Calu3 (cell line): ENCODE data around the gene CCDC180. TPM values are rescaled to one million over a fixed set of nuclear protein-coding genes. Genes with fewer than 3 reads are reported as not detected.

ENCODE experiments used
- BruUV-seq: library from RNA; stranded (reverse); fragments of 400-500 nt; replicated peaks from 2 replicates; lab custom pipeline; 2021; lab: Mats Ljungman, UMichigan
- CTCF ChIA-PET: fragments of 300-600 bp; sonication (Branson Sonifier 250); formaldehyde crosslinking; loops from one replicate; lab custom pipeline; 2022; ENCODE audit warnings: antibody characterized with exemption; lab: Charles Lee
- DNase-seq: peaks from one replicate; pipeline ENCODE4 v3.0.0; 2022
- H3K27ac Mint-ChIP-seq: one replicate; pipeline ENCODE4 v1.8.0; 2022; ENCODE audit warnings: mixed read lengths; ENCODE audit not compliant: unreplicated experiment
- H3K27me3 Mint-ChIP-seq: one replicate; pipeline ENCODE4 v1.8.0; 2022; ENCODE audit warnings: mixed read lengths; ENCODE audit not compliant: unreplicated experiment
- H3K36me3 Mint-ChIP-seq: one replicate; pipeline ENCODE4 v1.8.0; 2022; ENCODE audit warnings: mild to moderate bottlenecking, moderate library complexity, mixed read lengths; ENCODE audit not compliant: insufficient read depth, unreplicated experiment
- H3K4me1 Mint-ChIP-seq: one replicate; pipeline ENCODE4 v1.8.0; 2022; ENCODE audit warnings: mild to moderate bottlenecking, low read depth, mixed read lengths; ENCODE audit not compliant: unreplicated experiment
- H3K4me3 Mint-ChIP-seq: one replicate; pipeline ENCODE4 v1.8.0; 2022; ENCODE audit warnings: mild to moderate bottlenecking, low read depth, moderate library complexity, mixed read lengths; ENCODE audit not compliant: unreplicated experiment
- H3K9me3 Mint-ChIP-seq: one replicate; pipeline ENCODE4 v1.8.0; 2022; ENCODE audit warnings: low read depth, mixed read lengths; ENCODE audit not compliant: unreplicated experiment
- intact Hi-C: fragments of 100-400 bp; cut with micrococcal nuclease; formaldehyde crosslinking; loops from one replicate; pipeline ENCODE4 v1.10.0; 2022; ENCODE audit not compliant: unreplicated experiment
- total RNA-seq: library from RNA; stranded (reverse); gene quantifications from 2 replicates; pipeline ENCODE4 v1.2.3, GENCODE V29; 2022
- TF ChIP-seq, protein P1 (sequence below): fragments of 200-600 bp; IDR thresholded peaks from one replicate; pipeline ENCODE4 v1.8.0; 2022; ENCODE audit warnings: antibody characterized with exemption; ENCODE audit not compliant: unreplicated experiment

Gene CCDC180
- total RNA-seq, 1 experiment from 2014 or later: 3.0 TPM

- Mint-ChIP-seq H3K4me3 (no peak overlapping the region), H3K36me3 (no peaks in the 10 kb centered on the region), H3K9me3 (no peaks in the 10 kb centered on the region), H3K27ac (no peak overlapping the region), H3K27me3 (no peaks in the 10 kb centered on the region), H3K4me1 (no peaks in the 10 kb centered on the region)
- no peak for DNase-seq
- BruUV-seq: no TSS peak
- intact Hi-C loops: no loop called here
- TF ChIP-seq, protein P1, sequence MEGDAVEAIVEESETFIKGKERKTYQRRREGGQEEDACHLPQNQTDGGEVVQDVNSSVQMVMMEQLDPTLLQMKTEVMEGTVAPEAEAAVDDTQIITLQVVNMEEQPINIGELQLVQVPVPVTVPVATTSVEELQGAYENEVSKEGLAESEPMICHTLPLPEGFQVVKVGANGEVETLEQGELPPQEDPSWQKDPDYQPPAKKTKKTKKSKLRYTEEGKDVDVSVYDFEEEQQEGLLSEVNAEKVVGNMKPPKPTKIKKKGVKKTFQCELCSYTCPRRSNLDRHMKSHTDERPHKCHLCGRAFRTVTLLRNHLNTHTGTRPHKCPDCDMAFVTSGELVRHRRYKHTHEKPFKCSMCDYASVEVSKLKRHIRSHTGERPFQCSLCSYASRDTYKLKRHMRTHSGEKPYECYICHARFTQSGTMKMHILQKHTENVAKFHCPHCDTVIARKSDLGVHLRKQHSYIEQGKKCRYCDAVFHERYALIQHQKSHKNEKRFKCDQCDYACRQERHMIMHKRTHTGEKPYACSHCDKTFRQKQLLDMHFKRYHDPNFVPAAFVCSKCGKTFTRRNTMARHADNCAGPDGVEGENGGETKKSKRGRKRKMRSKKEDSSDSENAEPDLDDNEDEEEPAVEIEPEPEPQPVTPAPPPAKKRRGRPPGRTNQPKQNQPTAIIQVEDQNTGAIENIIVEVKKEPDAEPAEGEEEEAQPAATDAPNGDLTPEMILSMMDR: no peak
- CTCF ChIA-PET: no interaction called here
These were observed 2.9 kb upstream of the CCDC180 start for GRCh38 chr9:97304586-97304985.

DNA sequence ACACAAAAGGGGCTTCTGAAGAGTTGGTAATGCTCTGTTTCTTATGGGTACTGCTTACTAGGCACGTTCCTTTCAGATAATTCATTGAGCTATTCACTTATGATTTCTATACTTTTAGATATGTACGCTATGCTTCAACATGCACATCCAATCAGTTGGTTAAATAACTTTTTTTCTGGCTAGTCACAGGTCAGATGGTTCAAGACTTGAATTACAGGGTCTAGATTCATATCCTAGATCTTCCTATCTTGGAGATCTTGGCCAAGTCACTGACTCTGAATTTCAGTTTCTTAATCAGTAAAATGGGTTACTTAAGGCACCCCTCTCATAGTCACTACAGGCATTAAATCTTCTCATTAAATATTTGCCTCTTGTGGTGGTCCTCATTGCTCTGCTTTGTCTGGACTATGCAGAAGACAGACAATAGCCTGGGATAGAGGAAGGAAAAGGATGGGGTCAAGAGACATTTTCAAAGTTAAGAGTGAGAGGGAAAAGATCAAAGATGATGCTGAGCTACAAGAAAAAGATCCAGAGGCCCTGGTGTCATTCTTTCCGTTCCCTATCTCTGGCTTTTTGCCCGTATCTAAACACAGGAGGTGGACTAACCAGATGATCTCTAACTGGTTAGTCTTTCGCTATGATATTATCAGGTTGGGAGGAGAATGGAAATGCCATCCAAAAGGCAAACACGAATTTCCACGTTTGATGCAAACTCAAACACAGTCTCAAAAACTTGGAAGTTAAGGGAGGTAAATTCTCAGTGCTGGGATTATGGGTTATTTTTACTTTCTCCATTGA is 1.8 kb upstream of the CCDC180 start:
- no peaks in the 10 kb centered on the region for H3K9me3 Mint-ChIP-seq
- TF ChIP-seq, protein P1: no peak
- H3K4me3 Mint-ChIP-seq: no peak overlapping the region
- no peaks in the 10 kb centered on the region for H3K27me3 Mint-ChIP-seq
- H3K4me1 Mint-ChIP-seq: no peaks in the 10 kb centered on the region
- no peak overlapping the region for H3K27ac Mint-ChIP-seq
- BruUV-seq: no TSS peak
- H3K36me3 Mint-ChIP-seq: peaks cover 3% of the 10 kb centered on the region
- DNase-seq: no peak
- CTCF ChIA-PET: no interaction called here
- intact Hi-C loops: no loop called here

DNA sequence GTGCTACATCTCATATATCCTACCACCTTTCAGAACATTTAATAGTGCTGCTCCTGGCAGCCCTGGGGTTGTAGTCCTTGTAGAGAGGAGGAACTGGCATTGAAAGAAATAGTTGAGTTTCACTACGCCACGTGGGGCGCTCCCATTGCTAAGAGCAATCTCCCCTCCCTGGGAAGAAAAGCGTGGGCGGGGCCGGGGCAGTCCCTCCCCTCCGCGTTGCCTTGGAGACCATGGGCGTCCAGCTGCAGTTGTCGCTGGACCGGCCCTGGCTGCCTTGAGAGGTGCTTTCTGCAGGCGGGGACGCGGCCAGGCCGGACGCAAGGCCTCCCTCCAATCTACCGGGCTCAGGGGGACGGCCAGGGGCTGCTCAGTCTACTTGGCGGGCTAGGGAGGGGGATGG is 368 bp upstream of the CCDC180 start:
- no peak for DNase-seq
- H3K27ac Mint-ChIP-seq: no peak overlapping the region
- H3K27me3 Mint-ChIP-seq: no peaks in the 10 kb centered on the region
- H3K36me3 Mint-ChIP-seq: peaks cover 5% of the 10 kb centered on the region
- CTCF ChIA-PET: no interaction called here
- intact Hi-C loops: no loop called here
- no peaks in the 10 kb centered on the region for H3K4me1 Mint-ChIP-seq
- no peaks in the 10 kb centered on the region for H3K9me3 Mint-ChIP-seq
- H3K4me3 Mint-ChIP-seq: no peak overlapping the region
- TF ChIP-seq, protein P1: no peak
- no TSS peak for BruUV-seq

DNA sequence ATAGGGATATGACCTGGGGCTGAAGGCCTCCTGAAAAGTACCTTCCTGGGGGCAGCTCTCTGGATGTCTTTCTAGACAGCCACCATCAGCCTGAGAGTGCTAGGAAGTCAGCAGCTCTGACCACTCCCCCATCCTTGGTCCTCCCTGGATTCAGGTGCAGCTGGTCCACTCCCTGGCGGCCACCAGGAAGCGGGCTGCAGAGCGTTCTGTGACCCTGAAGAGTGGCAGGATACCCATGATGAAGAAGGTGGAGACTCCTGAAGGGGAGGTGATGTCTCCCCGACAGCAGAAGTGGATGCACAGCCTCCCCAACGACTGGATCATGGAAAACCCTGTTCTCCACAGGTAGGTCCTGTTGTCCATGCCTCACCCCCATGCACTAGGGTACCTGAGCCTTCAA is 1.8 kb downstream of the CCDC180 start:
- no TSS peak for BruUV-seq
- H3K36me3 Mint-ChIP-seq: peaks cover 5% of the 10 kb centered on the region
- CTCF ChIA-PET: no interaction called here
- no peak overlapping the region for H3K27ac Mint-ChIP-seq
- no peaks in the 10 kb centered on the region for H3K9me3 Mint-ChIP-seq
- intact Hi-C loops: no loop called here
- no peaks in the 10 kb centered on the region for H3K27me3 Mint-ChIP-seq
- TF ChIP-seq, protein P1: no peak
- H3K4me3 Mint-ChIP-seq: no peak overlapping the region
- DNase-seq: no peak
- H3K4me1 Mint-ChIP-seq: no peaks in the 10 kb centered on the region
